GM15510 (cell line): ENCODE results near the gene STX1B.

Source experiments
- POLR2A ChIP-seq: IDR thresholded peaks from 3 replicates; pipeline ENCODE4 v1.6.1; 2011; ENCODE audit warnings: borderline replicate concordance; ENCODE audit not compliant: insufficient read length; ENCODE audit errors: extremely low read depth

Gene STX1B

DNA sequence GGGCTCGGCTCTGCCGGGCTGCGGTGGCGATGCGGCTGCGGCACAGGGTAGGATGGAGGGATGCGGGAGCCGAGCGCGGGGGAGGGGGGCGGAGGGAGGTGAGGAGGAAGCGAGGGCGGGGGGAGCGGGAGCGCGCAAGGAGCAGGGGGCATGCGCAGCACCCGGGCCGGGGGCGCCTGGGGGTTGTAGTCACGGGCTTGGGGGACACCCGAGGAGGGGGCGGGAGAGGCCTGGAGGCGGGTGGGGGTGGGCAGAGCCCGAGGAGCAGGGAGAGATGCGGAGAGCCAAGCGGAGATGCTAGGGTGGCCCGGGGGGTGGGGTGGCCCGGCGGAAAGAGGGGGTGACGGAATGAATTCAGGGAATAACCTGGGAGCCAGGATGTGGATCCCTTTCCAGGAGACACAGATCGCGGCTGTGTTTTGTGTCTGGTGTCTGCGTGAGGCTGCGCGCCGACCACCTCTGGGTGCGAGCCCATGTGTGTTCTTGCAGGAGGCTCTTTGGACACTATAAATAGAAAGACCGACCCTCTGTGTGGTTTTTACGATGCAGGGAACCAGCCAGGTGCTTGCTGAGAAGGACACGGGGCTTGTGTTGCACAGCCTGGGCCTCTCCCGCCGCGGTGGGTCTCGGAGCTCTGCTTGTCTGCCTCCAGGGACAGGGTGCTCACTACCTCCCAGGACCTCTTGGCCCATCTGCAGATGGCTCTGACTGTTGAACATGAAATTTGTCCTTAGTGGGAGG lies at the start of gene STX1B:
TSS of gene STX1B (minus strand) at position 54 of the 741 bp plus-strand sequence. CDS start 242 bp downstream, outside the sequence.
- no peak for TF ChIP-seq POLR2A

DNA sequence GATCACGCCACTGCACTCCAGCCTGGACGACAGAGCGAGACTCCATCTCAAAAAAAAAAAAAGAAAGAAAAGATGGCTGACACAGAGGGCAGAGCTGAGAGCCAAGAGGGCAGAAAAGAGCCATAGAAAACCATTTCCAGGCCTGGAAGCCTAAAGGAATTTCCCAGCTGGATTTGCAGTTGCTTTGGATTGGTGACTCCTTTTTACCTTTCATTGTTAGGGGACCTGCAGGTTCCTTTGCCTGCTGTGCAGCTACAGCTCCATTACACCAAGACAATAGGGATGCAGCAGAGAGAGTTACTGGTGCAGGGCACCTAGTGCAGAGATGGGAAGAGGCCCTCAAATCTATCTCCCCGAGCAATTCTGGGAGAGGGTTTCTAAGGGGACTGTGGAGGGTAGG lies 45.2 kb upstream of the STX1B start:
- no peak for TF ChIP-seq POLR2A

DNA sequence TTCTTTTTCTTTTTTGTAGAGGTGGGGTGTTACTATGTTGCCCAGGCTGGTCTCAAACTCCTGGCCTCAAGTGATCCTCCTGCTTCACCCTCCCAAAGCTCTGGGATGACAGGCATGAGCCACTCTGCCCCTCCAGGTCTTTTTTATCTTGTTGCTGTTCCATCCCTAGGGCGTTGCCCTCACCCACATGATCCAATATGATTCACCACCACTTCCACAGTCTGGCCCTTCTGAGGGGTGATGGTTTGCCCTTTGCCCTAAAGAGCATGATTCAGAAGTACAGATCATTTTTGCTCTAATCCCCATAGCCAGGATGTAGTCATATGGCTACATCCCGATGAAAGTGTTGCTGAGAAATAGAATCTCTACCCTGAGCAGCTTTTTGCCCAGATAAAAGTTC lies 41.7 kb upstream of the STX1B start:
- no peak for TF ChIP-seq POLR2A

DNA sequence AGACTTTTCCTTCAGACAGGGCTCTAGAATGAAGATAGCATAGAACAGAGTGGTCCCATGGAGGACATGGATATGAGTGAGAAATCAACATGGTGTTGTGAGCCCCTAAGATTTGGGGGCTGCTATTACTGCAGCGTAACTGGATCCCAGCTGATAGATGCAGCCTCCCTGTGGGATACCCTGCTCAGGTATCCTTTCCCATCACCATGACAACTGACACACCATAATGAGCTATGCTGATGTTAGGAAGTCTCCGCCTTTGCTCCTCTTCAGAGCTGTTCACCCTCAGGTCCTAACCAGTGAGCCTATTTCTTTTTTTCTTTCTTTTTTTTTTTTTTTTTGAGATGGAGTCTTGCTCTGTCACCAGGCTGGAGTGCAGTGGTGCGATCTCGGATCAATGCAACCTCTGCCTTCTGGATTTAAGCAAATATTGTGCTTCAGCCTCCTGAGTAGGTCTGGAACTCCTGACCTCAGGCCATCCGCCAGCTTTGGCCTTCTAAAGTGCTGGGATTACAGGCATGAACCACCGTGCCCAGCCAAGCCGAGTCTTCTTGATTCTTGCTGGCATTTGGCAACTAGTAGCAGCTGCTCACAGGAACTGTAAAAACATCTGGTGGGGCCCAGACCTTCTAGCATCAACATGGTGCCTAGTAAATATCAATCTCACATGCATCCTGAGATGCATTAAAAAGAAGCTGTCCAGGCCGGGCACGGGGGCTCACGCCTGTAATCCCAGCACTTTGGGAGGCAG lies 40.0 kb upstream of the STX1B start:
- no peak for TF ChIP-seq POLR2A

DNA sequence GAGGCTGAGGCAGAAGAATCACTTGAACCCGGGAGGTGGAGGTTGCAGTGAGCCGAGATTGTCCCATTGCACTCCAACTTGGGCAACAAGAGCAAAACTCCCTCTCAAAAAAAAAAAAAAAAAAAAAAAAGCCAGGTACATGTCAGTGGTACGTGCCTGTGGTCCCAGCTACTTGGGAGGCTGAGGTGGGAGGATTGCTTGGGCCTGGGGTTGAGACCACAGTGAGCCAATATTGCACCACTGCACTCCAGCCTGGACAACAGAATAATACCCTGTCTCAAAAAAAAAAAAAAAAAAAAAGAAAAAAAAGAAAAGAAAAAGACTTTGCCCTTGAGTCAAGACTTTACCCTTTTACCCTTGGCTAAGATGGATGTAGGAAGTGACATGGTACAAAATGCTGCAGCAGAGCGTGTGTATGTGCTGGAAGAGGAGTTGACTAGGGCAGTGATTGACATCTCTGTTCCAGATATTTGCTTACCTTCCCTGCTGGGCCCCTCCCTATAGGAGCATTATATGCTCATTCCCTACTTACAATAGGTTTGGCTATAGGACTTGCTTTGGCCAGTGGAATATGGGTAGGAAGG lies 33.6 kb upstream of the STX1B start:
- TF ChIP-seq POLR2A: no peak

DNA sequence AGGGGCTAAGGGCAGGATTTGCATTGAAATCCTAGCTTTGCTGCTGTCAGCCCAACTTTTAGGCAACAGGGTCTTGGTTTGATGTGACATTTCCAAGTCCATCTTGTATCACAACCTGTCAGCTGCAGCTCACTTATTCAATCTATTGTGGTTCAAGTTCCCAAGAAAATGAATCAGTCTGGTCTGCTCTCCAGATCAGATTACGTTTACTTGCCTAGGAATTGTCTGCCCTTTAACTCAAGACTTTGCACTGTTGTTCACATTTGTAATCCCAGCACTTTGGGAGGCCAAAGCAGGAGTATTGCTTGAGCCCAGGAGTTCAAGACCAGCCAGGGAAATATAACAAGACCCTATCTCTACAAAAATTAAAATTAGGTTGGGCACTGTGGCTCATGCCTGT lies 32.9 kb upstream of the STX1B start:
- TF ChIP-seq POLR2A: no peak

DNA sequence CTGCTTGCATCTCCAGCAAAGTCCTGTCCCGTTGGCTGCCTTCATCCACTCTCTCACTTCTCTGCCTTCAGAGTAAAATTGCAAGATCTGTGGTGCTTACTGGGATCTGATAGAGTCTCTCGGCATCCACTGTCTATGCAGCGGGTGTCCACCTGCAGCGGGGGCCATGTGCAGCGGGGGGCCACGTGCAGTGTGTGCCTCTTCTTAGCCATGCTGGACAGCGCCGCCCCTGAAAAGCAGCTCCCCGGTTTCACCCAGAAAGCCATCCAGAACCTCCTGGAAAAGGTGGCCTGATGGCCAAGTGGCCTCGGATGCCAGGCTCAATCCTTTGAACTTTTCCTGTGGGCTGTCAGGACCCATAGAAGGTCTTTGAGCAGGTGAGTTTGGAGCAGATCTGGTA lies 32.4 kb upstream of the STX1B start:
- TF ChIP-seq POLR2A: no peak

DNA sequence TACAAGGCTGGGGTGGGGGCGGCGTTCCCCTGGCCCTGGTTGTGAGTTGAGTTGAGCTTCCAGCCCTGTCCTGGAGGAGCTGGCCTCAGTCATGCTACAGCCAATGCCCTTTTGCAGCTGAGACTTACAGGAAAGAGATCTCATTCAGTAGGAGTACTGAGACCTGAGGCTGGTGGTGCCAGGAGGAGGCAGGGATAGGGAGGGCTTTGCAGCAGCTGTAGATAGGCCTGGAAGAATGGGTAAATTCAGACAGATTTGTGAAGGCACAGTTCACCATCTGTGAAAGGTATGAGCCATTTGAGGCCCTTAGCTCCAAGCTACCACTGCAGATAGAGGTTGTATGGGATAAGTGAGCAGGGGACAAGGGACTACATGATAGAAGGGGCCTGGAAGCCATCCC lies 28.6 kb upstream of the STX1B start:
- no peak for TF ChIP-seq POLR2A

DNA sequence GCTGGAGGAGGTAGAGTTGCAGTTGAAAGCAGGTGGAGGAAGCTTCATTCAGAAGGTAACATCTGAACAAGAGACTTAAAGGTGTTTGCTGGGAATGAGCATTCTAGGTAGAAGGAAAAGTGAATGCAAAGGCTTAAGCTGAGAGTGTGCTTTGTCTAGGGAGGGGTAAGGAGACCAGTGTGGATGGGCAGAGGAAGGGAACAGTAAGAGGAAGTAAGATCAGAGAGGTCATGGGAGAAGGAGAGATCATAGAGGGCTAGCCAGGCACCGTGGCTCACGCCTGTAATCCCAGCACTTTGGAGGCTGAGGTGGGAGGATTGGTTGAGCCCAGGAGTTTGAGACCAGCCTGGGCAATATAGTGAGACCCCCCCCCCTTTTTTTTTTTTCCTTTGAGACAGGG lies 26.3 kb upstream of the STX1B start:
- TF ChIP-seq POLR2A: no peak

DNA sequence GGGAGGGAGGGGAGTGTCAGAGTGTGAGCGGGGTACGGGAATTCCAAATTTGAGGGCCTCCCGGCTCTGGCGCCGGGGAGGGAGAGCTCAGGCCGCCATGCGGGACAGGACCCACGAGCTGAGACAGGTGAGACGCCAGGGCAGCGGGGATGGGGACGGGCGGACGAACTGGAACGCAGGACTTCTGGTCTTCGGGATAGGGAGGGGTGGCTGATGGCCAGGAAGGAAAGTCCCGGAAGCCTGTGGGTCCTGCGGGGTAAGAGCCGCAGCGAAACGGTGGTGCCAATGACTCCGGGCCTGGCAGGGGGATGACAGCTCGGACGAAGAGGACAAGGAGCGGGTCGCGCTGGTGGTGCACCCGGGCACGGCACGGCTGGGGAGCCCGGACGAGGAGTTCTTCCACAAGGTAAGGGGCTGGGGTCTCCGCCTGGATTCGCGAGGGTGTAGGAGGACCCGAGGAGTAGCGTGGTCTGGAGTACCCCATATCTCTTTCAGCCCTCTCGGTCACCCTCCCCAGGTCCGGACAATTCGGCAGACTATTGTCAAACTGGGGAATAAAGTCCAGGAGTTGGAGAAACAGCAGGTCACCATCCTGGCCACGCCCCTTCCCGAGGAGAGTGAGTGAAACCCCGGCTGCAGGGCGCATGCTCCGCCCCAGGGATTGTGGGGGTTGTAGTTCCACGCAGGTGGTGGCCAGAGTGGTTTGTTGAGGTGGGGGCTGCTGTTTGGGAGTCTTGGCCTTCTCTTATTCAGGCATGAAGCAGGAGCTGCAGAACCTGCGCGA lies 23.5 kb upstream of the STX1B start:
- peak; percentile 43 for TF ChIP-seq POLR2A

DNA sequence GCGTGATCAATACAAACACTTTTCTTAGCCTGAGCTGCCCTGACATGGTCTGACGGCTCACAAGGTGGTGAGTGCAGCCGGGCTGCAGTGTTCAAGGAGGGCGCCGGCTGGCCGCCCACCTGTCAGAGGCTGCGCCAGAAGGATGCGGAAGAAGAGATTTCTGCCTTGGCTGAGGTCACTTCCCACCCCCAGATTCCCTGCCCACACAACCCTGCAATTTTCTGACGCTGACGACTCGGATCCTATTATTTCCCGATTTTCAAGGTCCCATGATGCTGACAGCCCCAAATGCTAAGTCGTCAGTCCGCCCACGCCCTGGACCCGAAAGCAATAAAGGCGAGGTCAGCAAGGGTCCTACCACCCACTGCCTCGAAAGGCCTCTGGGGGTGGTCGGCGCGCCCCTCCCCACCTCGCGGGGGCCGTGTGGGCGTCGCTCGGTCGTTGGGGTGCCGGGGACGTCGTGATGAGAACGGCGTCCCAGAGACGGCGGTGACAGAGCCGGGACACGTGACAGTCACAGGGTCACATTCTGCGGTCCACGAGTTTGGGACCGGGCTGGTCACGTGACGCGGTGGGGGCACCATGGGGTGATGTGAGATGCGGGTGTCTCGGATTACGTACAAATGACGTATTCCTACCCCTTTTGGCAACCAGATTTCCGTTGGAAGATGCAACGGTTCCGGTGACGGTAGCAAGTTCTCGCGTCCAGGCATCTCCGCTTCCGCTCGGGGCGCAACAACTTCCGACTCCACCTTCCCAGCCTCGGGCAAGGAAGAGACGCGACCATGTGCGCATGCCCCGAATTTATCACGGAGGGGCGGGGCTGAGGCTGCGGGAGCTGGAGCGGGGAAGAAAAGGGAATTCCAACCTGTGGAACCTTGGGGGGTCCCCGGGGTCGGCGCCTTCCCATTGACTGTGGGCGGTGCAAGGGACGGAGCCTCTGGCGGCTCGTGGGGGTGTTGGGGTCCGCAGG lies 22.6 kb upstream of the STX1B start, which contains the start of gene STX4:
TSS of gene STX4 (plus strand) at position 823 of the 973 bp plus-strand sequence. CDS start 248 bp downstream, outside the sequence.
- peak; percentile 48 for TF ChIP-seq POLR2A

DNA sequence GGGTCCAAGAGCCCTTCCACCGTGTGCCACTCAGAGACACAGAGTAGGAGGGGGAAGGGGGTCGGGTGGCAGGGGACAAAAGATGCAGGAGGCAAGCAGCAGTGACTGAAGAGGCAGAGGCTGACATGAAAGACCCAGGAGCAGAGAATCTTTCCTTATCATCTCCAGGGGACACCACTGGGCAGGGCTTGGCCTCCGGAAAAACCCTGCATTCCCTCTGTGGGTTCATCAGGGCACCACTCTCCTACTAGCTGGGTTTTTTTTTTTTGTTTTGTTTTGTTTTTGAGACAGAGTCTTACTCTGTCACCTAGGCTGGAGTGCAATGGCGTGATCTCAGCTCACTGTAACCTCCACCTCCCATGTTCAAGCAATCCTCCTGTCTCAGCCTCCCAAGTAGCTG lies 20.8 kb upstream of the STX1B start:
- TF ChIP-seq POLR2A: no peak

DNA sequence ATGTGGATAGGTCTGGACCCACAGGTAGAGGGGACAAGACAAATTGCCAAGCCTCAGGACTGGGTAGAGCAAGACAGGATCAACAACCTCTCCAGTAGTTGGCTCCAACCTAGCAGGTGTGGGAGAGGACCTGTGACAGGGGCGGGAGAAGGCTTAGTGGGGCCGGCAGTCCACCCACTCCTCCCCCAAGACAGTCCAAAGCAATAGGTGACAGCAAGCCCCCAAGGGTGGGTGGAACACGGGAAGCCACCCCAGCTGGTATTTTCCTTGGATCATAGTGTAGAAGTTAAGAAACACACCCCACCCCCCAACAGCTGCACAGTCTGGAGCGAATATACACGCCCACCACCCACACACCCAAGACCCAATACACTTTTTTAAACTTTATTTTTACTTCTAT lies 18.8 kb upstream of the STX1B start:
- no peak for TF ChIP-seq POLR2A

DNA sequence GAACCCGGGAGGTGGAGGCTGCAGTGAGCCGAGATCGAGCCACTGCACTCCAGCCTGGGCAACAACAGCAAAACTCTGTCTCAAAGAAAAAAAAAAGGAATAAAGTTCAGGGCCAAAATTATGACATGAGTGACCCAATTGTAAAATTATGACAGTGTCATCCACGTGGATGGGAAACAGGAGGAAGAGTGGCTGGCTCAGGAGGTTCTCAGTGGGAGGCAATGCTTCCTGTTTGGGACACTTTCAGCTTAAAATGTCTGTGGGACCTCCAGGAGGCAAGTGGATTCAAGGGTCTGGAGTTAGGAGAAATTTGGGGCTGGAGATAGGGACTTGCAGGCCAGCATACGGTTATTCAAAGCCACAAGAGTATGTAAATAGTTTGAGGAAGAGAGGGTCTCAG lies 14.9 kb upstream of the STX1B start:
- no peak for TF ChIP-seq POLR2A

DNA sequence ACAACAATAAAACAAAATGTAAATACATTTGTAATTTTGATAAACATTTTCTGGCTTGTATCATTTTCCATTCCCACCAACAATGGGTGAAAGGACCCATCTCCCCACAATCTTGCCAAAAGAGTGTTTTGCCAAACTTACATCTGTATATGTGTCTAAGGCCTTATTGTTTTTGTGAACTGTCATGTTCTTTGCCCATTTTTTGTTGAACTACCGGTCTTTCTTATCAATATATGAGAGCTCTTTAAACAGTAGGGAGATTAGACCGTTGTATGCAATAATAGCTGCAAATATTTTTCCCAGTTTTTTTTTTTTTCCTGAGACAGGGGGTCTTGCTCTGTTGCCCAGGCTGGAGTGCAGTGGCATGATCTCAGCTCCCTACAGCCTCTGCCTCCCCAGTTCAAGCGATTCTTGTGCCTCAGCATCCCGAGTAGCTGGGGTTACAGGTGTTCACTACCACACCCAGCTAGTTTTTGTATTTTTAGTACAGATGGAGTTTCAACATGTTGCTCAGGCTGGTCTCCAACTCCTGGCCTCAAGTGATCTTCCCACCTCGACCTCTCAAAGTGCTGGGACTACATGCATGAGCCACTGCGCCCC lies 13.3 kb upstream of the STX1B start:
- TF ChIP-seq POLR2A: no peak
